NAMALWA (cell line): Measurements from ENCODE around the gene SYCP2L.

Experiments used
- DNase-seq: peaks from one replicate; pipeline ENCODE4 v3.0.0-alpha.2; 2015; ENCODE audit warnings: low spot score

The SYCP2L gene

GRCh38 chr6:11008821-11009220 lies 122.0 kb downstream of the SYCP2L start:
- no peak for DNase-seq

DNA sequence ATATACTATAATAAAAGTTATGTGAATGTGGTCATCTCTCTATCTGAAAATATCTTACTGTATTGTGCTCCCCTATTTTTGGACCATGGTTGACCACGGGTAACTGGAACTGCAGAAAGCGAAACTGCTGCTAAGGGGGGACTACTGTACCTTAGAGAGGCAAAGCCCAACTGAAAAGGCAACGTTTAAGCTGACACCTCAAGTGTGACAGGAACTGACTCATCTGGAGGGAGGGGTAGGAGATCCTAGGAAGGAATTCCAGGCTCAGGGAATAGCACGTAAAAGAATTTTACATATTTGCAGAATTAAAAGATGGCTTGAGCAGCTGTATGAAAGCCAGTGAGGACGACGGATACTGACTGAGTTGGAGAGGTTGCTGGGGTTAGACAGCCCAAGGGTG lies 122.5 kb downstream of the SYCP2L start:
- DNase-seq: no peak

DNA sequence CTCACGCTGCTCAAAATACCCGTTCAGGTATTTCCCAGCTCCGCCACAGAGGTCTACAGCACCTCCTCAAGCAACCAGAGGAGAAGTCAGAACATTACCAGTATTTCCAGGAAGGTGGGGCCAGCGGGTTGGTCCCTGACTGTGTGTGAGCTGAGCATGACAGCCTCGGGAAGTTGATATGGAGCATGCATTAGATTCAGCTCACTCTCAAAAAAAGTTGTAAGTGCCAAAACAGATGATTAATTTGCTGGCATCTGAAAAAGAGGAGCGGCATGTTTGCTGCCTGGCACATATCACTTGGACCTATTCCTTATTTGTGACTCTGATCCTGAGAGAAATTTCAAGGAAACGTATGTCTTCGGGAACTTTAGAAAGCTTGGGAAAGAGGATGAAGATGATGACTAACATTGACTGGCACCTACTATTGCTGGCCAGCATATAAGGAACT lies 125.0 kb downstream of the SYCP2L start:
- DNase-seq: no peak

DNA sequence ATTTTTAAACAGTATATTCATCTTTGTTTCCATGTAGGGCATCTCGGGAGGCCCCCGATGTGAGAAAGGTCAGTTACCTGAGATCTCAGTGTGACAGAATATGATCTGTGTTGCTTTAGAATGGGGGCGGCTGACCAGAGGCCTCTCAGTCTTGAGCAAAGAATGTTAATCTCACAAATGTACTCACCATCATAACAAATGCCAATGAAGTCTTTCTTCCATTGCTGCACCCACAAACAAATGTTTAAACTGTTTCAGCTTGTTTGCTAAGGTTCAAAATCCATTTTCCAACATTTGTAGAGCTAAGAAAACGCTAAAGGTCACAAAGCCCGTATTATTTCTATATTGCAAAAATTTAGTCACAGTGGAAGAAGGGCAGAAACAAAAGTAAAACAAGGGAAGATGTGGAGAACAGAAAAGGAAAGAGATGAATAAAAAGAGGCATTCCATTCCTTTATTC lies 125.5 kb downstream of the SYCP2L start:
- DNase-seq: no peak

DNA sequence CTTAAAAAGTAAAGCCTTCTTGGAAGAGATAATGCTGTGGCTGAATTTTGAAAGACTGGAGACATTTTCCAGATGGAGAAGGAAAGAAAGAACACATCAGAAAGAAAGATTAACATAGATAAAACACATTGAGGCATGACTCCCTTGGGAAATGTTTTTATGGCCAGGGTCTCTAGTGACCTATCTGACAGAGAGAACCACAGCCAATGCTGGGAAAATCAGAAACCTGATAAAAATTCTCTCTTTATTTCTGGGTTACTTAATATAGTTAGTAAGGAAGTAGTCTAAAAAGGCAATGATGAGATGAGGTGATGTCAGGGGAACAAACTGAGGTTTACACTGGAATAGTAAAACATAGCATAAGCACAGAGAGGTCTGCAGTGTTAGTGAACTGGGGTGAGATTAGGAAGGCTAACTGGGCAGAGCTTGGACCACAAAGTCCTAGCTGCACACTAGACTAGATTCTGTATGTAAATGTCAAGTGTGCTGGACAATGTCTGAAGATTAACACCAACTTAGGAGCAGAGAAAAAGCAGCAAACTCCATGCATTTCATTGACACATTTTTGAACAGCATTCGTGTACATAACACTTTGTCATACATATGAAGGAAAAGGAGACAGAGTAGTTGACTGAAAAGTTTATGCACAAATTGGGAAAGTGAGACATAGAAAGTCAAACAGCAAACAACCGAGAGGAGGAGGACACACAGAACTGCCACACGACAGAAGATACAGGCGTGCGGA lies 126.3 kb downstream of the SYCP2L start:
- DNase-seq: no peak

GRCh38 chr6:11013721-11014070 lies 126.8 kb downstream of the SYCP2L start:
- no peak for DNase-seq

- DNase-seq: no peak
Observed at GRCh38 chr6:11015102-11015501, 128.2 kb downstream of the SYCP2L start.

- no peak for DNase-seq
Observed at GRCh38 chr6:11016452-11016851, 129.6 kb downstream of the SYCP2L start.

DNA sequence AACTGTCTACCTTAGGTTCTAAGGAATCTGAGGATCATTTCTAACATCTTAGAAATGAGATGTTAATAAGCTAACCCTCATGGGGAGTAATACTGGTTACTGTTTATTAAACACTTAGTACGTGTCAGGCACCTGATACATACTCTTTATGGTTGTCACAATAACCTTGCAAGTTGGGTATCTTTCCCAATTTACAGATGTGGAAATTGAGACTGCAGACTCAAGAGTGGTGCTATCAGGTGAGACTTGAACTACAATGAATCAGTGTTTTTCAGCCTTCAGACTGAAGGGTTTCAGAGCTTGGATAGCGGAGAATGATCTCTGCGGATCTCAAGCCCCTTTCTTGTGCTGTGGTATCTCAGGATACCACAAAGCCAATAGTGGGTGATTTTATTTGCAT lies 130.2 kb downstream of the SYCP2L start:
- no peak for DNase-seq

- DNase-seq: no peak
Observed at GRCh38 chr6:11018225-11018624, 131.4 kb downstream of the SYCP2L start.

- DNase-seq: no peak
Observed at GRCh38 chr6:11021003-11021402, 134.2 kb downstream of the SYCP2L start.

DNA sequence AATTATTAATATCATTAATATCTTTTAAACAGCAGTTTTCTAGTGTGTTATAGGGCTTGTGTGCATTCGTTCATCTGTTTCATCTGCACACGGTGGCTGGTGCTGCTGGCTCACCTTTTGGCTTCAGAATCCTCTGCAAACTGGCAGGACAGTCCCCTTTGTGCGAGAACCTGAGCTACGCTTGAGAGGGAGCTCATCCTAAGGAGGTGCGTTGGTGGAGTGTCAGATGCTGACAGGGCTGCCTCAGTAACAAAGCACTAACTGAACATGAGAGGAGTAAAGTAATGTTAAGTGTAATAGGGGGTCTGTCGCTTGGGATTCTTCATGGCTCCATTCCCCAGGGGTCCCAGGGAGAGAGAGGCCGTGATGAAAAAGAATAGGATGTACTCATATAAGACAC lies 134.9 kb downstream of the SYCP2L start:
- DNase-seq: no peak

GRCh38 chr6:11023032-11023431 lies 136.2 kb downstream of the SYCP2L start:
- DNase-seq: no peak
